Dermis blood vessel endothelial cell (primary cell): ENCODE measurements around the gene RAB18. TPM values are rescaled to one million over a fixed set of nuclear protein-coding genes. Genes with fewer than 3 reads are reported as not detected.
A peak's percentile ranks its signal among the peaks of the same experiment; 100 is the strongest.
"Not testable (repeated sequence)": the region's sequence is repeated elsewhere in the genome, so short reads cannot be mapped to it uniquely, and the experiment has no call there.

Experiments
- DNase-seq: peaks from one replicate; pipeline ENCODE4 v3.0.0; 2010
- total RNA-seq: library from RNA; depleted of rRNA; stranded (reverse); fragments of >200 nt; gene quantifications from 2 replicates; pipeline ENCODE4 v1.2.3, GENCODE V29; 2014

The RAB18 gene
- total RNA-seq, 1 donor from 2014 or later, result 44.4 TPM

- DNase-seq, result no peak
Observed at GRCh38 chr10:27550823-27551222, 46.7 kb downstream of the RAB18 start.

GRCh38 chr10:27558612-27559020 lies 54.5 kb downstream of the RAB18 start:
- DNase-seq, result peak; percentile 68

- no peak for DNase-seq
Observed at GRCh38 chr10:27561334-27561733, 57.2 kb downstream of the RAB18 start.

GRCh38 chr10:27564398-27564797 lies 60.3 kb downstream of the RAB18 start:
- DNase-seq, result no peak

GRCh38 chr10:27564880-27565279 lies 60.8 kb downstream of the RAB18 start:
- DNase-seq, result no peak

- no peak for DNase-seq
Observed at GRCh38 chr10:27568196-27569175, 64.4 kb downstream of the RAB18 start.

GRCh38 chr10:27569946-27570345 lies 65.8 kb downstream of the RAB18 start:
- no peak for DNase-seq

GRCh38 chr10:27577038-27577437 lies 72.9 kb downstream of the RAB18 start:
- DNase-seq, result not testable (repeated sequence)

- DNase-seq, result no peak
Observed at GRCh38 chr10:27578316-27578715, 74.2 kb downstream of the RAB18 start.

- no peak for DNase-seq
Observed at GRCh38 chr10:27581225-27581624, 77.1 kb downstream of the RAB18 start.

- DNase-seq, result no peak
Observed at GRCh38 chr10:27584302-27584701, 80.2 kb downstream of the RAB18 start.

Other genes starting within 250 kb of the RAB18 start
- gene MKX, start 241.5 kb downstream of the RAB18 start, total RNA-seq, result 0.14 TPM in 1 of 2 replicates, not detected in the other